Measurements from ENCODE around the gene ZNF786.

The ZNF786 gene

GRCh38 chr7:149090397-149091195 lies at the start of gene ZNF786:
Gene ZNF786 (minus strand): TSS chr7:149090718. CDS start chr7:149090640, 78 bp downstream.
- H3K36me3 ChIP-seq (ENCODE audit: insufficient read depth, insufficient read length, low read length) = peaks cover 7% of the 10 kb centered on the region
- H3K27me3 ChIP-seq (ENCODE audit: insufficient read depth, insufficient read length) = no peaks in the 10 kb centered on the region
- 0 out of 2 replicates have a peak, but pooled peaks cover 10% of the 10 kb centered on the region for H3K9me3 ChIP-seq (ENCODE audit: insufficient read depth, low read length)
- H3K4me1 ChIP-seq (ENCODE audit: insufficient read depth, insufficient read length) = no peaks in the 10 kb centered on the region
- peak; percentile 63 for DNase-seq (ENCODE audit: low read depth, low spot score)
- TF ChIP-seq SUZ12 (IDR thresholded peaks at IDR 0.05; ENCODE audit: extremely low read depth, insufficient read depth, insufficient read length) (no peak), ZNF274 (IDR thresholded peaks at IDR 0.05; ENCODE audit: low read depth, low read length) (no peak), YY1 (IDR thresholded peaks at IDR 0.05; ENCODE audit: insufficient read depth, insufficient read length) (no peak)
- peak within 1 kb of the TSS; percentile 93 for H3K4me3 ChIP-seq (ENCODE audit: insufficient read length, low read depth)
- H3K9ac ChIP-seq (ENCODE audit: insufficient read length, low read depth) = peak within 1 kb of the TSS; percentile 94

- DNase-seq (ENCODE audit: low read depth, low spot score) = no peak
- Histone ChIP-seq H3K9me3 (ENCODE audit: insufficient read depth, low read length) (peaks cover 4% of the 10 kb centered on the region; the same call in 1 of the 2 replicates), H3K9ac (ENCODE audit: insufficient read length, low read depth) (no peak overlapping the region), H3K27me3 (ENCODE audit: insufficient read depth, insufficient read length) (no peaks in the 10 kb centered on the region), H3K36me3 (ENCODE audit: insufficient read depth, insufficient read length, low read length) (no peaks in the 10 kb centered on the region), H3K4me3 (ENCODE audit: insufficient read length, low read depth) (no peak overlapping the region), H3K4me1 (ENCODE audit: insufficient read depth, insufficient read length) (no peaks in the 10 kb centered on the region)
- no peak for TF ChIP-seq SUZ12 (IDR thresholded peaks at IDR 0.05; ENCODE audit: extremely low read depth, insufficient read depth, insufficient read length)
- TF ChIP-seq ZNF274 (IDR thresholded peaks at IDR 0.05; ENCODE audit: low read depth, low read length) = no peak
- TF ChIP-seq YY1 (IDR thresholded peaks at IDR 0.05; ENCODE audit: insufficient read depth, insufficient read length) = no peak
Observed at GRCh38 chr7:149136118-149136517, 45.6 kb upstream of the ZNF786 start.

GRCh38 chr7:149133028-149133710 lies 42.7 kb upstream of the ZNF786 start:
- Histone ChIP-seq H3K27me3 (ENCODE audit: insufficient read depth, insufficient read length) (no peaks in the 10 kb centered on the region), H3K9ac (ENCODE audit: insufficient read length, low read depth) (no peak overlapping the region), H3K36me3 (ENCODE audit: insufficient read depth, insufficient read length, low read length) (peaks cover 8% of the 10 kb centered on the region), H3K4me1 (ENCODE audit: insufficient read depth, insufficient read length) (no peaks in the 10 kb centered on the region), H3K9me3 (ENCODE audit: insufficient read depth, low read length) (peaks cover 15% of the 10 kb centered on the region; the same call in 1 of the 2 replicates), H3K4me3 (ENCODE audit: insufficient read length, low read depth) (no peak overlapping the region)
- DNase-seq (ENCODE audit: low read depth, low spot score) = no peak
- TF ChIP-seq SUZ12 (IDR thresholded peaks at IDR 0.05; ENCODE audit: extremely low read depth, insufficient read depth, insufficient read length) (no peak), ZNF274 (IDR thresholded peaks at IDR 0.05; ENCODE audit: low read depth, low read length) (no peak), YY1 (IDR thresholded peaks at IDR 0.05; ENCODE audit: insufficient read depth, insufficient read length) (no peak)

GRCh38 chr7:149130572-149131198 lies 40.2 kb upstream of the ZNF786 start:
- no peak overlapping the region for H3K4me3 ChIP-seq (ENCODE audit: insufficient read length, low read depth)
- no peak for DNase-seq (ENCODE audit: low read depth, low spot score)
- no peak overlapping the region for H3K9ac ChIP-seq (ENCODE audit: insufficient read length, low read depth)
- TF ChIP-seq YY1 (IDR thresholded peaks at IDR 0.05; ENCODE audit: insufficient read depth, insufficient read length) = no peak
- peaks cover 8% of the 10 kb centered on the region for H3K36me3 ChIP-seq (ENCODE audit: insufficient read depth, insufficient read length, low read length)
- peaks cover 15% of the 10 kb centered on the region; the same call in 1 of the 2 replicates for H3K9me3 ChIP-seq (ENCODE audit: insufficient read depth, low read length)
- no peaks in the 10 kb centered on the region for H3K27me3 ChIP-seq (ENCODE audit: insufficient read depth, insufficient read length)
- no peaks in the 10 kb centered on the region for H3K4me1 ChIP-seq (ENCODE audit: insufficient read depth, insufficient read length)

GRCh38 chr7:149126662-149127266 lies 36.2 kb upstream of the ZNF786 start:
- no peaks in the 10 kb centered on the region for H3K27me3 ChIP-seq (ENCODE audit: insufficient read depth, insufficient read length)
- H3K4me3 ChIP-seq (ENCODE audit: insufficient read length, low read depth) = peak overlapping the region; percentile 94
- peak overlapping the region; percentile 98 for H3K9ac ChIP-seq (ENCODE audit: insufficient read length, low read depth)
- H3K4me1 ChIP-seq (ENCODE audit: insufficient read depth, insufficient read length) = no peaks in the 10 kb centered on the region
- TF ChIP-seq SUZ12 (IDR thresholded peaks at IDR 0.05; ENCODE audit: extremely low read depth, insufficient read depth, insufficient read length) (no peak), ZNF274 (IDR thresholded peaks at IDR 0.05; ENCODE audit: low read depth, low read length) (no peak), YY1 (IDR thresholded peaks at IDR 0.05; ENCODE audit: insufficient read depth, insufficient read length) (no peak)
- H3K9me3 ChIP-seq (ENCODE audit: insufficient read depth, low read length) = peaks cover 15% of the 10 kb centered on the region; the same call in 1 of the 2 replicates
- DNase-seq (ENCODE audit: low read depth, low spot score) = no peak
- H3K36me3 ChIP-seq (ENCODE audit: insufficient read depth, insufficient read length, low read length) = peaks cover 8% of the 10 kb centered on the region

- peak within 1 kb of the TSS; percentile 98 for H3K9ac ChIP-seq (ENCODE audit: insufficient read length, low read depth)
- H3K4me3 ChIP-seq (ENCODE audit: insufficient read length, low read depth) = peak within 1 kb of the TSS; percentile 94
- H3K36me3 ChIP-seq (ENCODE audit: insufficient read depth, insufficient read length, low read length) = peaks cover 8% of the 10 kb centered on the region
- TF ChIP-seq ZNF274 (IDR thresholded peaks at IDR 0.05; ENCODE audit: low read depth, low read length) (no peak), SUZ12 (IDR thresholded peaks at IDR 0.05; ENCODE audit: extremely low read depth, insufficient read depth, insufficient read length) (no peak), YY1 (IDR thresholded peaks at IDR 0.05; ENCODE audit: insufficient read depth, insufficient read length) (no peak)
- peaks cover 10% of the 10 kb centered on the region; the same call in 1 of the 2 replicates for H3K9me3 ChIP-seq (ENCODE audit: insufficient read depth, low read length)
- no peaks in the 10 kb centered on the region for H3K27me3 ChIP-seq (ENCODE audit: insufficient read depth, insufficient read length)
- H3K4me1 ChIP-seq (ENCODE audit: insufficient read depth, insufficient read length) = no peaks in the 10 kb centered on the region
- DNase-seq (ENCODE audit: low read depth, low spot score) = peak; percentile 90
Observed at GRCh38 chr7:149125863-149126661, 35.5 kb upstream of the ZNF786 start, which contains the start of gene ZNF425. Gene ZNF425 (minus strand): TSS chr7:149126324. CDS start chr7:149126213, 111 bp downstream.
